ENCODE measurements around the gene TEX22.
A peak's percentile ranks its signal among the peaks of the same experiment; 100 is the strongest.

Gene TEX22

GRCh38 chr14:105409364-105409763 is 11.0 kb downstream of the TEX22 start:
- DNase-seq: no peak

GRCh38 chr14:105410642-105411016 is 12.3 kb downstream of the TEX22 start:
- DNase-seq: no peak

GRCh38 chr14:105411017-105411941 is 12.9 kb downstream of the TEX22 start:
- peak; percentile 22 to 23 for DNase-seq

- no peak for DNase-seq
Measured at GRCh38 chr14:105411985-105412770, 13.8 kb downstream of the TEX22 start.

GRCh38 chr14:105412771-105413543 is 14.6 kb downstream of the TEX22 start:
- no peak for DNase-seq

GRCh38 chr14:105413544-105413886 is 15.2 kb downstream of the TEX22 start:
- no peak for DNase-seq

GRCh38 chr14:105414456-105415371 is 16.4 kb downstream of the TEX22 start:
- DNase-seq: peak; percentile 63 to 64

- no peak for DNase-seq
Measured at GRCh38 chr14:105415481-105416428, 17.4 kb downstream of the TEX22 start.

- no peak for DNase-seq
Measured at GRCh38 chr14:105416671-105417070, 18.3 kb downstream of the TEX22 start.

- DNase-seq: no peak
Measured at GRCh38 chr14:105417690-105418121, 19.4 kb downstream of the TEX22 start.

GRCh38 chr14:105418269-105419194 is 20.2 kb downstream of the TEX22 start:
- DNase-seq: no peak

GRCh38 chr14:105419195-105420091 is 21.1 kb downstream of the TEX22 start, which contains the start of gene MTA1:
Gene MTA1 (plus strand): TSS chr14:105419827. CDS start chr14:105420036, 209 bp downstream.
- peak; percentile 44 to 53 for DNase-seq

GRCh38 chr14:105420101-105420973 is 22.0 kb downstream of the TEX22 start:
- DNase-seq: no peak

- DNase-seq: no peak
Measured at GRCh38 chr14:105420974-105421674, 22.8 kb downstream of the TEX22 start.

GRCh38 chr14:105421723-105422615 is 23.6 kb downstream of the TEX22 start:
- DNase-seq: no peak
